Erythroblast (primary cell): ENCODE measurements around the gene GFI1B.
"Not testable (repeated sequence)": the region's sequence is repeated elsewhere in the genome, so short reads cannot be mapped to it uniquely, and the experiment has no call there.

ENCODE experiments used
- GATA1 ChIP-seq: IDR thresholded peaks from 2 replicates; pipeline ENCODE4 v1.6.1; 2011; ENCODE audit warnings: low read depth, mild to moderate bottlenecking, control low read depth, low read length, moderate library complexity
- POLR2A ChIP-seq: IDR thresholded peaks from 2 replicates; pipeline ENCODE4 v1.6.1; 2011; ENCODE audit warnings: mild to moderate bottlenecking, low read length

GRCh38 chr9:133040892-133041479 is 62.5 kb downstream of the GFI1B start:
- TF ChIP-seq POLR2A, GATA1: not testable (repeated sequence)
